ENCODE data around the gene SRRM4.

Gene SRRM4

DNA sequence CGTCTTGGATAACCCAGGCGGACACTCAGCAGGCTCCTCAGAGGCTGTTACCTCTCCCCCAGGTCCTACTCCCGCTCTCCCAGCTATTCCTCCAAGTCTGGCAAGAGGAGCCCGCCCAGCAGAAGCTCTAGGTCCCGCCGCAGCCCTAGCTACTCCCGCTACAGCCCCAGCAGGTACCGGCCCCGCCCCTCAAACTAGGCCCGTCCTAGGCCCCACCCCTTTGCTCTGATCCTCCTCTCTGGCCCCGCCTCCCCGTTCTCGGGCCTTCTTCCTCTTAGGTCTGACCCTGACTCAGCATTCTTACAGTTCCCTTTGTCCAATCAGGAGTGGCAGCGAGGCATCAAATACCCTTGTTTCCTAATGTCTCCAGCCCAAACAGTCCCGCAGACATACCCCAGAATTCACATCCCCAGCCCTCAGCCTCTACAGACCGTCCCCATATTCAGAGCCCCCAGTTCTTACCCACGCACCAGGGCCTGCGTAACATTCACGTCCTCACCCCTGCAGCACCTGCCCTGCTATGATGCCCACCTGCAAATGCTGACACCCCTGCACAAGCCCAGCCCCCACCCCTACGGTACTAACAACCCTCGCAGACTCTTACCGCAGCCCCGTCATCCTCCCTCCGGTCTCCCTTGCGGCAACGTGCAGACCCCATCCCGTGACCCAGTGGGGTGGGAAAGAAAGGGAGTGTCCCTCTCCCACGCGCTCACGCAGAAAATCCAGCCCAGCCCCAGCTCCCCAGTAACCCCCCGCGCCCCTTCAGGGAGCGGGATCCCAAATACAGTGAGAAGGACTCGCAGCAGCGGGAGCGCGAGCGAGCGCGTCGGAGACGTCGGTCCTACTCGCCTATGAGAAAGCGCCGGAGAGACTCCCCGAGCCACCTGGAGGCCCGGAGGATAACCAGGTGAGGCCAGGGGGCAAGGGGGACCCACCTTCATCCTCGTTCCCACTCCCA lies 172.4 kb downstream of the SRRM4 start:
- H3K4me3 ChIP-seq (ENCODE audit: low read depth, low read length), result peak overlapping the region; percentile 27
- no peak for DNase-seq (ENCODE audit: low read depth)

DNA sequence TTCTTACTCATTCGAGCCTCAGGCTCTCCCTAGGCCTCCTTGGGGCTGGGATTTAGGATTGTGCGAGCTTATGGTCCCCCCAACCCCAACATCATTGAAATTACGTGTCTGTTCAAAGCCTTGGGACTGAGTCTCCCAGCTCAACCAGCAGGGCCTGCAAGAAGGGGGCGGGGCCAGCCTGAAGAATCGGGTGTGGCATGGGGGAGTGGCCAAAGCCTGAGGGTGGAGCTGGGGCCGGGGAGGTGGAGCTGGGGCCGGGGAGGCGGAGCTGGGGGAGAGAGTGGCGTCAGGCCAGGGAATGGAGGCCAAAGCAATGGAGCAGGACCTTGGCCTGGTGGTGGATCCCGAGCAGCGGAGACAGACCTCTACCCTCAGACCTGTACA lies 173.1 kb downstream of the SRRM4 start:
- H3K4me3 ChIP-seq (ENCODE audit: low read depth, low read length), result peak overlapping the region; percentile 27
- DNase-seq (ENCODE audit: low read depth), result no peak

DNA sequence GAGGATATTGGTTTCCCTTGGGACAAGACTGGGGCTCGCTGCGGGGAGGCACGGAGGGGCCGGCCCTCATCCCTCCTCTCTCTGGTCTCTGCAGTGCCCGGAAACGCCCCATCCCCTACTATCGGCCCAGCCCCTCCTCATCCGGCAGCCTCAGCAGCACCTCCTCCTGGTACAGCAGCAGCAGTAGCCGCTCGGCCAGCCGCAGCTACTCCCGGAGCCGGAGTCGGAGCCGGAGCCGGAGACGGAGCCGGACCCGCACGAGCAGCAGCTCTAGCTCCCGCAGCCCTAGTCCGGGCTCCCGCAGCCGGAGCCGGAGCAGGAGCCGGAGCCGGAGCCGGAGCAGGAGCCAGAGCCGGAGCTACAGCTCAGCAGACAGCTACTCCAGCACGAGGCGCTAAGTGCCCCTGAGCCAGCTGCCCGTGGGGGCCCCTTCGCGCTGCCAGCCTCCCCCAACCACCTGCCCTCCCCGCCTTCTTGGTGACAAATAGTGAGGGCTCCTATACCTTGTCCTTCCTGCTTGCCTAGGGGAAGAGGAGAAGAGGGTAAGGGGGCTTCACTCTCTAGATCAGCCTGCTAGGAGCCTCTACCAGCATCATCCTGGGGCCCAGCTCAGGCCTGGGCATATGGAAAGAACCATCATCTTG lies 175.2 kb downstream of the SRRM4 start:
- DNase-seq (ENCODE audit: low read depth), result no peak
- H3K4me3 ChIP-seq (ENCODE audit: low read depth, low read length), result no peak overlapping the region

DNA sequence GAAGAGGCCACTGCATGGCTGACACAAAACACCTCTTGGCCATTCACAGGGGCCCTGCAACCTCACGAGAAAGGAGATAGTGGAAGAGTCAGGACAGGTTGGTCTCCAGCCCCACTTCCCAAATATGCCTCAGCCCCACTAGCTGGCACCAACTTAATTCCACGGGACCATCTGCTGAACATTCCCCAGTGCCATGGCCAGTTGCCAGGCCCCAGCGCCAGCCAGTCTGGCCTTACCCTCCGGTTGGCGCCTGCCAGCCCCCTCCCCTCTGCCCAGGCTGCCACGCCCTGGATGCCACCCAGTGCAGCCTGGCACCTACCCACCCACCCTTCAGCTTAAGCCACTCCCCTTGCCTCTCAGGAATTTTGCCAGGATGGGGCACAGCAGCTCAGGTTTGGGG lies 176.2 kb downstream of the SRRM4 start:
- no peak overlapping the region for H3K4me3 ChIP-seq (ENCODE audit: low read depth, low read length)
- no peak for DNase-seq (ENCODE audit: low read depth)

DNA sequence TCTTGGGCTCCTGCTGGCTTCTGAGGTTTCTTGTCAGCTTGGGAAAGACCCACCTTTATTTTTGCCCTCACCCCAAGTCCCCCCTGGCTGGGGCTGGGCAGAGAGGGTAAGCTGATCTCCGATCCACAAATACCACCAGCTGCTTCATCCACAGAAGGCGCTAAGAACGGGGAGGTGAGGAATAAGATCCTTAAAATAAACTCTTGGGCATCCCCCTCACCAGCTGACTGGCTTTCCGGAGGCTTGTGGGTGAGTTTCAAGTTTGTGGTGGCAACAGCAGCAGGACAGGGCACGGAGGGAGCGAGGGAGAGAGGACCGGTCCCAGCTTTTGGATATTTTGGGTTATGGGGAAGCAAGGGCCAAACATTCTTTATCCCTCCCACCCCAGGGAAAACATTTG lies 176.6 kb downstream of the SRRM4 start:
- H3K4me3 ChIP-seq (ENCODE audit: low read depth, low read length), result no peak overlapping the region
- DNase-seq (ENCODE audit: low read depth), result no peak

DNA sequence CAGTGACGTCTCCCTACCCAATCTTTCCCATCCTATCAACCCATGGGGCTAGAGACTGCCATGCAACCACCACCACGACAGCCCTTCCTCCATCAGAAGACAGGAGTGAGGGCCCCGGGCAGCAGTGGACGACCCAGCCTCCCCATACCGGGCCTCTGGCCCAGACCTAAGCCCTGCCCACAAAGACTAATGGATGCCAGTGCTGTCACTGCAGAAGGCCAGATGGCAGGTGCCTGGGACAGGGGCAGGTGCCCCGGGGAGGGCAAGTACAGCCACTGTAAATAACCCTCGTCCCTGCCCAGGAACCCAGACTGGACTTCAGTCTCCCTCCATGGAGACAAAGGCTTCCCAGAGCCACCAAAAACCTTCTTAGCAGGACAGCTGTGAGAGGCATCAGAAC lies 177.1 kb downstream of the SRRM4 start:
- no peak for DNase-seq (ENCODE audit: low read depth)
- H3K4me3 ChIP-seq (ENCODE audit: low read depth, low read length), result no peak overlapping the region

DNA sequence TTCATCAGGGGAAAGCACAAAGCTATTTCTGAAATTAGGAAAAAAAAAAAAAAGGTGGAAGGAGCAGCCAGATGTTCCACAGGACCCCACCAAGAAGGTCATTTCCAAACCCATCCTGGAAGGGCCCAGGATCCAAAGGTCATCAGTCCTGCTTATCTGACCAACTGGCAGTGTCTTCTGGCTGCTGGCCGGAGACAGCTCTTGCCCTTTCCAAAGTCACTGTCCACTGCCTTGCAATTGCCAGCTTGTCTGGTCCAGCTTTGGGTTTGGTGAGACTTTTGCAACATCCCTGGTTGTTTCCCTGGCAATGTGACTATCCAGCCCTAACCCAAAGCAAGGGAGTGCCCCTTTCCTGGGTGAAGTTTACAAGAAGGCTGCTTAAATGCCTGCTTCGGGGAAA lies 178.5 kb downstream of the SRRM4 start:
- DNase-seq (ENCODE audit: low read depth), result no peak
- no peak overlapping the region for H3K4me3 ChIP-seq (ENCODE audit: low read depth, low read length)

DNA sequence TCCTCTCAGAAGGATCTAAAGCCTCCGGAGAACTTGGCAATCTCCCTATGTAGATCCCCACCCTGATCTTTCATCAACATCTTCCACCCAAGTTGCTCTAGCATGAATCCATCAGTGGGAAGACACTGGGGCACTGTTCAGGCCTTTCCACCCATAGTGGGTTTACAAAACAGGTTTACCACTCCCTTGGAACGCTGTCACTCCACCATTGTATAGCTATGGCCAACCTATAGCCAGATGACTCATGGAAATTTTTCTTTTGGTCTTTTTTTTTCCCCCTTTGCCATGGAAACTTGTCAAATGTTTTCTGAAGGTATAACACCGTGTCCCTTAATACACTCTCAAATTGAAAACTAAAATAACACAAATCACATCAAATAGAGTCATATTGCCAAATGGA lies 186.6 kb downstream of the SRRM4 start:
- DNase-seq (ENCODE audit: low read depth), result no peak
- no peak overlapping the region for H3K4me3 ChIP-seq (ENCODE audit: low read depth, low read length)

DNA sequence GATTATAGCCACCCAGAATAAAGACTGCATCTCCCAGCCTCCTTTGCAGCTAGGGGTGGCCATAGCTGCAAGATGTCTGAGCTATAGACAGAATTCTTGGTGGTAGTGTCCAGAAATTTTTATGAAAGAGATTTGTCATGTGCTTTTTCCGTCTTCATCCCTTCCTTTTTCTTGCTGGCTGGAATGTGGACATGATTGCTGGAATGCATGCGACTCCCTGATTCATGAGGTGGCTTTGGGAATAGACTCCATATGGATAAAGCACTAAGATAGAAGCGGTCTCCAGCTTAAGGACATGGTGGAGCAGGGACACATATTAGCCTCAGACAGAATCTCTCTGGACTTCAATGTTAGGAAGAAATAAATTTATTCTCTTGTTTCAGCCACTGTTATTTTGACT lies 187.4 kb downstream of the SRRM4 start:
- H3K4me3 ChIP-seq (ENCODE audit: low read depth, low read length), result no peak overlapping the region
- DNase-seq (ENCODE audit: low read depth), result no peak

DNA sequence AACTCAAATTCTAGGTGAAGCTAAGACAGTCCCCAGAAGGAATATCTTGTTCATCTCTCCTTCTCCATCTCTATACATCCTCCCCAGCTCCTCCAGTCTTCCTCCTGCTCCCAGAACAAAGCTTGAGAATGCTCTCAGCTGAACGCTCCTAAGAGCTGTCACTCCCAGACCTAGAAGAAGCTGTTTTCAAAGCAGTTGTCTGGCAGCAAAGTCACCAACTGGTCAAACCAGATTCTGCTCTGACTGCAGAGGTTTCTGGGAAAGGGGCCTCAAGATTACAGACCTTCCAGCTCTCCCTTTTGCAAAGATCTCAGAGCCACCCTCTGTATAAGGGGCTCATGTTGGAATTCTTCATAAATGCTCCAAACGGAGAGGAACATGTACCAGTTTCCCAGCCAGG lies 187.8 kb downstream of the SRRM4 start:
- no peak overlapping the region for H3K4me3 ChIP-seq (ENCODE audit: low read depth, low read length)
- DNase-seq (ENCODE audit: low read depth), result no peak

DNA sequence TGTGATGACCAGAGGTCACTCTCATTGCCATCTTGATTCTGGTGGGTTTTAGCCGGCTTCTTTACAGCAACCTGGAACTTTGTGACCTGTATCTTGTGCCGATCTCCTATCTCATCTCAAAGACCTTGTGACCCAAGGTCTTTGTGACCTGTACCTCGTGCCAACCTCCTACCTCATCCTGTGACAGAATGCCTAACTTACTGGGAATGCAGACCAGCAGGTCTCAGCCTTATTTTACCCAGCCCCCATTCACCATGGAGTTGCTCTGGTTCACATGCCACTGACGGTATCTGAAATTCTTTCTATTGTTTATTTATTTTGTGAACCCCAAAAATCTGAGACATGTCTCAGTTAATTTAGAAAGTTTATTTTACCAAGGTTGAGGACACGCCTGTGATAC lies 189.9 kb downstream of the SRRM4 start:
- DNase-seq (ENCODE audit: low read depth), result no peak
- no peak overlapping the region for H3K4me3 ChIP-seq (ENCODE audit: low read depth, low read length)

DNA sequence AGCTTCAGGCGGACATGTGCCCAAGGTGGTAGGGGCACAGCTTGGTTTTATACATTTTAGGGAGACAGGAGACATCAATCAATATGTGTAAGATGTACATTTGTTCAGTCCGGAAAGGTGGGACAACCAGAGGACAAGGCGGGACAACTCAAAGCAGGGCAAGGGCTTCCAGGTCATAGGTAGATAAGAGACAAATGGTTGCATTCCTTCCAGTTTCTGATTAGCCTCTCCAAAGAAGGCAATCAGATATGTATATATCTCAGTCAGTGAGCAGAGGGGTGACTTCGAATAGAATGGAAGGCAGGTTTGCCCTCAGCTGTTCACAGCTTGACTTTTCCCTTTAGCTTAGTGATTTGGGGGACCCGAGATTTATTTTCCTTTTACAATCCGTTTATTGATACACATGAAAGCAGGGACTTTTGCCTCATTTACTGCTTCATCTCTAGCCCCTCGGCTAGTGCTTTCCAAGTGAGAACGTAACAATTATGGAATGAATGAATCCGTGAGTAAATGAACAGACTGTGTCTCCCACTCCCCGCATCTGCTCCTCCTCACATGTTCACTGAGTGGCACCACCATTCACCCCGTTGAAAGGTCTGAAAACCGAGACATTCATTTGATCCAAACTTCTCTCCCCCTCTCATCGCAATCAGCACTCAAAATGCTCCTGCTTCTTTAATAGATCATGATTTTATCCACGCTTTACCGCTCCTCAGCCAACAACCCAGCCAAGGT lies 190.5 kb downstream of the SRRM4 start:
- no peak for DNase-seq (ENCODE audit: low read depth)
- H3K4me3 ChIP-seq (ENCODE audit: low read depth, low read length), result no peak overlapping the region

DNA sequence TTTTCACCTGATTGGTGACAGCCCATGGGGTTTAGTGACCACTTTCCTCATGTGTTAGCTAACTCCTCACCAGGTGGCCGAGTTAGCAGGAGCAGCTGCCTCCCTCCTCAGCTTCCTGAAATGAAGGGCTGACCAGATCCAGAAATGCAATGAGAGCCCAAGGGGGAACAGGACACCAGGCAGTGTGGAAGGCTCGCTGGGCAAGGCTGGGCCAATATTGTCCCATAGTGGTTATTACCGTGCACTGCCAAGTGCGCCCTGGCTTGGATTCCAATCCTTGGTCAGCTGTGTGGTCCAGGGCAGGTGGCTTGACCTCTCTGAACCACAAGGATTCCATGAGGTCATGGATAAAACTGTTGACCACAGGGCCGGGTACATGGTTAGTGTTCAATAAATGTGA lies 193.7 kb downstream of the SRRM4 start:
- H3K4me3 ChIP-seq (ENCODE audit: low read depth, low read length), result no peak overlapping the region
- DNase-seq (ENCODE audit: low read depth), result no peak

DNA sequence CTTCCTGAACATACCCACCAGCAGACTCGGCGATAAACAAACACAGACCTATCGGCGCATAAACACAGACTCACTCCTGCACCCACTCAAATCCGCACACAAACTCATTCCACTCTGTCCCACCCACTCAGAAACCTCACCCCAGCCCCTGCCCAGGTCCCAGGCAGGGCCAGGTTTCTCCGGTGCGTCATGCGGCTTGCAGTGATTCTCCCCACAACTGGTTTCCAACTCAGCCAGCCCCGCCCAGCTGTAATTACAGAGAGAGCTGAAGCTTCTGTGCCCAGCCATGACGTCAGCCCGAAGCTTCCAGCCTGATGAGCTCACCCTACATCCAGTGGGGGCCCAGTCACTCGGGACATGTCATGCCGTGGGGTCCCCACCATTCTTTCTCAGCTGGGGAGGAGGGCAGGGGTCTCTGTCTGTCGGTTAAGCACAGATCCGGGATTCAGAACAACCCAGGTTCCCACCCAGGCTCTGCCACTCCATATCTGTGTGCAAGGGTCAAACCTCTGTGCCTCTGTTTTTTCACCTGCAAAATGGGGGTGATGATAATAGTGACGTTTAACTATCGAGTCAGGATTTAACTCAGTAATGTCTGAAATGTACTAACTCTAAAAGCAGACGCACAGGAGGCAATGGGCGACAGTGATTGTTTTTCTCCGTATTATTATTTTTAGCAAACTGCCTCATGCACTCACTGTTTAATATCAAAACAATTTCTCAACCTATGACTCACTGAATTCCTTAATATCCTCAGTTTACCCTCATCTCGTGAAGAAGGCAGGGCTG lies 195.1 kb downstream of the SRRM4 start:
- DNase-seq (ENCODE audit: low read depth), result peak; percentile 86
- H3K4me3 ChIP-seq (ENCODE audit: low read depth, low read length), result peak overlapping the region; percentile 27

DNA sequence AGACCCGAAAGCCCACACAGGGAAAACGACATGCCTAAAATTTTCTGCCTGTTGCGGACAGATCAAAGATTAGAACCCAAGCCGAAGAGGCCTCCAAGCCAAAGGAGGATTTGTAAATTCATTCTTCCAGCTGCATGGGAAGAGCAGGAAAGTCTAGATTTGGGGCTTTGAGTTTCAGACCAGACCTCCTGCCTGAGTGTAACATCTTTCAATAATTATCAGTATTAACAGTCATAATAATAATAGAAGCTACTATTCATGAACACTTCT lies 195.7 kb downstream of the SRRM4 start:
- no peak overlapping the region for H3K4me3 ChIP-seq (ENCODE audit: low read depth, low read length)
- no peak for DNase-seq (ENCODE audit: low read depth)

DNA sequence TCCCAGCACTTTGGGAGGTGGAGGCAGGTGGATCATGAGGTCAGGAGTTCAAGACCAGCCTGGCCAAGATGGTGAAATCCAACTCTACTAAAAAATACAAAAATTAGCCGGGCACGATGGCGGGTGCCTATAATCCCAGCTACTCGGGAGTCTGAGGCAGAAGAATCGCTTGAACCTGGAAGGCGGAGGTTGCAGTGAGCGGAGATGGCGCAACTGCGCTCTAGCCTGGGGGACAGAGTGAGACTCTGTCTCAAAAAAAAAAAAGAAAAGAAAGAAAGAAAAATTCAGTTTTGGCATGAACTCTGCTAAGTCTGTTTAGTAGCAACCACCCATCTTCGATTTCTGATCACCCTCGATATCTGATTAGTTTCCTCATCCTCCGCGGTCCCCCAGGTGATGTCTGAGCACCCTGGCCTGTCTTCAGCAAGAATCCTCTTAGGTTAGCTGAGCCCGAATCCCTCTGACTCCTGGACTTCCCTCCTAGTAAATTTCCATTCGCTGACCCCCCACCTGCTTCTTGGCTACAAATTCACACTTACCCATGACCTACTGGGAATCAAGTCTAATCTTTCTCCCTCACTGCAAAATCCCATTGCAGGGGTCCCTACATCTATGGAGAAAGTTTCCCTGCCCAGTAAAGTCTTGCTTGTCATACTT lies 196.5 kb downstream of the SRRM4 start:
- DNase-seq (ENCODE audit: low read depth), result no peak
- no peak overlapping the region for H3K4me3 ChIP-seq (ENCODE audit: low read depth, low read length)

DNA sequence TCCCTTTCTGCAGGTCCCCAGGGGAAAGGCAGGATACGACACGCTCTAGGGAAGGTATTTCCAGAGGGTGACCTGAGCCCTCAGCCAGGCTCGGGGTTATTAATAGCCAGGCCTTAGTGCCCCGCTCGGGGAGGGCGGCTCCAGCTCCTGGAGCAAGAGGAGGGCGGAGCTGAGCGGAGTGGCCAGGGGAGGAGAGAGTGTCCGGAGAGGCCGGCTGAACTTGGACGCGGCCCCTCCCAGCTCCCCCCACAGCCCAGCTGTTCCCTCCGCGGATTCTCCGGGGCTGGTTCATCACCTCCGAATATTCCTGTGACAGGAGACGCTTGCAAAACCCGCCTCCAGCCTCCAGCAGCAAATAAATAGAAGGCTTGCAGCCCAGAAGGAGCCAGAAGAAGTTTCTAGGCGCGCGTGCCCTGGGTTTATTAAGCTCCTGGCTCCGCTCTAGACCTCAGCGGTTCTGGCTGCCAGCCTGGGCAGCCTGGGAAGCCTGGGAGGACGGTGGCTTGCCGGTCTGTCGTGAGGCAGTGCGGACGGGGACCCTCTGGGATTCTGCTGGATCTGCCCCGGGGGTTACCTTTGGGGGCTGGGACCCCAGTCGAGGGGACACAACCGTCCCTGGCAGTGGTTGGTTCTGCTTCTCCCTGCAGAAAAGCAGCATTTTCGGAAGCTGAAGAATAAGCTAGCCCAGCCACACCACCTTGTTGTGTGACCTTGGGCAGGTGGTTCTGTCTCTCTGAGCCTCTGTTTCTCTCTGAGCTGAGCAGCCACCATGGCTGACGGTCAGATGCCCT lies 197.4 kb downstream of the SRRM4 start, which contains the start of gene HSPB8:
Gene HSPB8, plus strand, starts transcription at position 388 of the 791 bp plus-strand sequence. Its CDS starts 382 bp downstream, at position 770.
- H3K4me3 ChIP-seq (ENCODE audit: low read depth, low read length), result peak within 1 kb of the TSS; percentile 42
- peak; percentile 72 for DNase-seq (ENCODE audit: low read depth)

DNA sequence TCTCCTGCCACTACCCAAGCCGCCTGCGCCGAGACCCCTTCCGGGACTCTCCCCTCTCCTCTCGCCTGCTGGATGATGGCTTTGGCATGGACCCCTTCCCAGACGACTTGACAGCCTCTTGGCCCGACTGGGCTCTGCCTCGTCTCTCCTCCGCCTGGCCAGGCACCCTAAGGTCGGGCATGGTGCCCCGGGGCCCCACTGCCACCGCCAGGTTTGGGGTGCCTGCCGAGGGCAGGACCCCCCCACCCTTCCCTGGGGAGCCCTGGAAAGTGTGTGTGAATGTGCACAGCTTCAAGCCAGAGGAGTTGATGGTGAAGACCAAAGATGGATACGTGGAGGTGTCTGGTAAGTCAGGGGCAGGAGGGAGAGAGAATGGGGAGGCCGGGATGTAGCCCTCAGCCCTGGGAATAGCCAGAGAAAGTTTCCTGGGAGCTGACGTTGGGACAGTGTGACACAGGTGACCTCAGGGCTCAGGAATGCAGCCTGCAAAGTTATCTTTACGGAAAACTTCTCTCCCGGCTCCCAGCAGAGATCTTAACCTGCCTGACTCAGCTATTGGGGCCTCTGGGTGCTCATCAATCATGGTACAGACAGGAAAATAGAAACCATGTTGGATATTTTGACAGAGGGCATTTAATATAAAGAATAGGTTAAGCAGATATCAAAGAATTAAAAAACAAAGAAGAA lies 198.1 kb downstream of the SRRM4 start:
- DNase-seq (ENCODE audit: low read depth), result no peak
- peak overlapping the region; percentile 42 for H3K4me3 ChIP-seq (ENCODE audit: low read depth, low read length)

All from skeletal muscle cell (primary cell).